ENCODE measurements around the gene MTRR.
A peak's percentile ranks its signal among the peaks of the same experiment; 100 is the strongest.

The MTRR gene

DNA sequence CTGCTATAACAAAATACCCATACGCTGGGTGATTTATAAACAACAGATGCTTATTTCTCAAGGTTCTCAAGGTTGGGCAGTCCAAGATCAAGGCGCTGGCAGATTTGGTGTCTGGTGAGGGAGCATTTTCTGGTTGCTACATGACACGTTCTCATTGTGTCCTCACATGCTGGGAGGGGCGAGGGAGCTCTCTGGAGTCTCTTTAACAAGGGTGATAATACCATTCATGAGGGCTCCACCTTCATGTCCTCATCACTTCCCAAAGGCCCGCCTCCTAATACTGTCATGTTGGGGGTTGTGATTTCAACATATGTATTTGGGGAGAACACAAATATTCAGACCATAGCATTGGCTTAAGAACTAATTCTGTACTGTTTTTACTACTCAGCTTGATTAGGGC lies 22.6 kb upstream of the MTRR start:
- Histone ChIP-seq H3K9me3 (ENCODE audit: control insufficient read depth, low read depth, low read length) (no peaks in the 10 kb centered on the region), H3K36me3 (ENCODE audit: control insufficient read depth, low read depth, low read length) (no peaks in the 10 kb centered on the region), H3K4me3 (ENCODE audit: low read length) (no peak overlapping the region), H3K4me1 (ENCODE audit: control insufficient read depth, low read depth, low read length) (no peaks in the 10 kb centered on the region), H3K27ac (ENCODE audit: low read length) (no peak overlapping the region), H3K27me3 (ENCODE audit: control insufficient read depth, insufficient read depth, low read length) (peaks cover 17% of the 10 kb centered on the region), H3K9ac (ENCODE audit: low read length) (no peak overlapping the region)

GRCh38 chr5:7848296-7848695 lies 20.7 kb upstream of the MTRR start:
- Histone ChIP-seq H3K9me3 (ENCODE audit: control insufficient read depth, low read depth, low read length) (no peaks in the 10 kb centered on the region), H3K27me3 (ENCODE audit: control insufficient read depth, insufficient read depth, low read length) (peaks cover 23% of the 10 kb centered on the region), H3K4me3 (ENCODE audit: low read length) (no peak overlapping the region)

DNA sequence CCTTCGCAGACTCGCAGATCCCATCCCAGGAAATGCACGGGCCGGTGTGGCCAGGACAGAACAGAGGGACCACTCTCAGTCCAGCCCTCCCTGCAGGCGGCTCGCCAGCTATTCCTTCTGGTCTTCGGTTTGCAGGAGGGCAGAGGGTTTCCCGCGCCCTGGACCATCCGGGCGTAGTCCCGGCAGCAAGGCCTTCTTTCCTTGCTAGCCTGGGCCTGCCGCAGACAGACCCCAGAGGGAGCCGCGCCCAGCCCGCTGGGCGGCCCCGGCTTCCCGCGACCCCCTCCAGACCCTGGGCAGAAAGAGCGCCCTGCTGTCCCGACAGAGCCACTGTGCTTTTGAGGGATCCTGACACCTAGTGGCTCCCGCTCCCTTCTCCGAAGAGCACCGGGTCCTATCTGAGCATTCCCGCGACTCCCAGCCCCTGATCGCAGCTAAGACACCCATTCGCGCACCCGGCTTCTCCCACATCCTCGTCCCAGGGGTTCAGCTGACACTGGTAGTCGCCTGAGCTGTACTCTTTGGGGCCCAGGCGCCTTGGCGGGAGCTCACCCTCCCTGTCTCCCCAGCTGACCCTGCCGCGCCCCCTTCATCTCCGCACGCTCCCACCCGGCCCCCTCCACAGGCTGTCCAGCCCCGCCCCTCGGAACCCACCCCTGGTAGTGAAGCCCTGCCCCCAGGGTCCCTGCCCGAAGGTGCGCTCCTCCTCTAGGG lies 19.1 kb upstream of the MTRR start:
- peak overlapping the region; percentile 58 for H3K4me3 ChIP-seq (ENCODE audit: low read length)

More at GRCh38 chr5:7848296-7848695, 20.7 kb upstream of the MTRR start:
- Histone ChIP-seq H3K4me1 (ENCODE audit: control insufficient read depth, low read depth, low read length) (no peaks in the 10 kb centered on the region), H3K36me3 (ENCODE audit: control insufficient read depth, low read depth, low read length) (no peaks in the 10 kb centered on the region), H3K27ac (ENCODE audit: low read length) (no peak overlapping the region), H3K9ac (ENCODE audit: low read length) (no peak overlapping the region)

GRCh38 chr5:7850395-7851239 lies 18.3 kb upstream of the MTRR start, which contains the start of gene CFAP90:
CFAP90 (minus strand) TSS chr5:7851133; CDS start chr5:7851021, 112 bp downstream.
- no peaks in the 10 kb centered on the region for H3K4me1 ChIP-seq (ENCODE audit: control insufficient read depth, low read depth, low read length)
- H3K27ac ChIP-seq (ENCODE audit: low read length): no peak within 1 kb of the TSS
- peak within 1 kb of the TSS; percentile 66 for H3K4me3 ChIP-seq (ENCODE audit: low read length)
- peak within 1 kb of the TSS; percentile 53 for H3K9ac ChIP-seq (ENCODE audit: low read length)
- H3K36me3 ChIP-seq (ENCODE audit: control insufficient read depth, low read depth, low read length): no peaks in the 10 kb centered on the region
- H3K9me3 ChIP-seq (ENCODE audit: control insufficient read depth, low read depth, low read length): no peaks in the 10 kb centered on the region
- H3K27me3 ChIP-seq (ENCODE audit: control insufficient read depth, insufficient read depth, low read length): peaks cover 23% of the 10 kb centered on the region

More for the DNA sequence above, 19.1 kb upstream of the MTRR start:
- no peaks in the 10 kb centered on the region for H3K9me3 ChIP-seq (ENCODE audit: control insufficient read depth, low read depth, low read length)
- no peaks in the 10 kb centered on the region for H3K36me3 ChIP-seq (ENCODE audit: control insufficient read depth, low read depth, low read length)
- peak overlapping the region; percentile 18 for H3K9ac ChIP-seq (ENCODE audit: low read length)
- H3K27ac ChIP-seq (ENCODE audit: low read length): no peak overlapping the region
- H3K27me3 ChIP-seq (ENCODE audit: control insufficient read depth, insufficient read depth, low read length): peaks cover 23% of the 10 kb centered on the region
- no peaks in the 10 kb centered on the region for H3K4me1 ChIP-seq (ENCODE audit: control insufficient read depth, low read depth, low read length)

GRCh38 chr5:7851240-7851592 lies 17.7 kb upstream of the MTRR start:
- Histone ChIP-seq H3K9me3 (ENCODE audit: control insufficient read depth, low read depth, low read length) (no peaks in the 10 kb centered on the region), H3K27me3 (ENCODE audit: control insufficient read depth, insufficient read depth, low read length) (peaks cover 23% of the 10 kb centered on the region), H3K4me3 (ENCODE audit: low read length) (peak overlapping the region; percentile 66), H3K9ac (ENCODE audit: low read length) (peak overlapping the region; percentile 14), H3K27ac (ENCODE audit: low read length) (no peak overlapping the region), H3K36me3 (ENCODE audit: control insufficient read depth, low read depth, low read length) (no peaks in the 10 kb centered on the region), H3K4me1 (ENCODE audit: control insufficient read depth, low read depth, low read length) (no peaks in the 10 kb centered on the region)

- Histone ChIP-seq H3K9me3 (ENCODE audit: control insufficient read depth, low read depth, low read length) (no peaks in the 10 kb centered on the region), H3K9ac (ENCODE audit: low read length) (no peak overlapping the region), H3K27ac (ENCODE audit: low read length) (no peak overlapping the region), H3K4me3 (ENCODE audit: low read length) (peak overlapping the region; percentile 66), H3K27me3 (ENCODE audit: control insufficient read depth, insufficient read depth, low read length) (peaks cover 23% of the 10 kb centered on the region), H3K36me3 (ENCODE audit: control insufficient read depth, low read depth, low read length) (no peaks in the 10 kb centered on the region), H3K4me1 (ENCODE audit: control insufficient read depth, low read depth, low read length) (no peaks in the 10 kb centered on the region)
These were observed 17.2 kb upstream of the MTRR start for GRCh38 chr5:7851617-7852289.

DNA sequence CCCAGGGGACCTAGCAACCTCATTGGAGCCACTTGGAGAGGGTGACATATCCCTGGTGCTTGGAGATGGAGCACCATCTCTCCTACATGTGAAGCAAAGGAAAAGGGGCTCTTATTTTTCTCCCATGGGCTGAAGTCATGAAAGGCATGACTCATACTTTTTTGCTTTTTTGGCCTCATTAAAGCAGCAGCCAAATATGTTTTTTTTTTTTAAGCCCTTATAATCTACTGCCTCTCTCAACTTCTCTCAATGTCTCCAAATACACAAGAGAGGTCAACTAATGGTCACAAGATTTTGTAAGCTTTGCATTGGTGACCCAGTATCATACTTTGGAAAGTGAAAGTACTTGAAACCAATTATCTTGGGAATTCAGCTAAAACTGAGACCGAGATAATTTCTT lies 16.4 kb upstream of the MTRR start:
- Histone ChIP-seq H3K36me3 (ENCODE audit: control insufficient read depth, low read depth, low read length) (no peaks in the 10 kb centered on the region), H3K27me3 (ENCODE audit: control insufficient read depth, insufficient read depth, low read length) (peaks cover 23% of the 10 kb centered on the region), H3K9me3 (ENCODE audit: control insufficient read depth, low read depth, low read length) (no peaks in the 10 kb centered on the region), H3K4me1 (ENCODE audit: control insufficient read depth, low read depth, low read length) (no peaks in the 10 kb centered on the region), H3K9ac (ENCODE audit: low read length) (no peak overlapping the region), H3K27ac (ENCODE audit: low read length) (no peak overlapping the region), H3K4me3 (ENCODE audit: low read length) (no peak overlapping the region)

DNA sequence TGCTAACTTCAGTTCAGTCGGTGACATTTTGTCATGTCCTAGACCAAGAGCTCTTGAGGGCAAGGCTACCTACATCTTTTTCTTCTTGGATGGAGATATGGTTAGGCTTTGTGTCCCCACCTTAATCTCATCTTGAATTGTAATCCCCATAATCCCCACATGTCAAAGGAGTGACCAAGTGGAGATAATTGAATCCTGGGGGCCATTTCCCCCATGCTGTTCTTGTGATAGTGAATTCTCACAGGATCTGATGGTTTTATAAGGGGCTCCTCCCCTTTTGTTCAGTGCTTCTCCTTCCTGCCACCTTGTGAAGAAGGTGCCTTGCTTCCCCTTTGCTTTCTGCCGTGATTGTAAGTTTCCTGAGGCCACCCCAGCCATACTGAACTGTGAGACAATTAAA lies 16.0 kb upstream of the MTRR start:
- Histone ChIP-seq H3K36me3 (ENCODE audit: control insufficient read depth, low read depth, low read length) (no peaks in the 10 kb centered on the region), H3K27ac (ENCODE audit: low read length) (no peak overlapping the region), H3K9me3 (ENCODE audit: control insufficient read depth, low read depth, low read length) (no peaks in the 10 kb centered on the region), H3K9ac (ENCODE audit: low read length) (no peak overlapping the region), H3K4me3 (ENCODE audit: low read length) (no peak overlapping the region), H3K27me3 (ENCODE audit: control insufficient read depth, insufficient read depth, low read length) (peaks cover 23% of the 10 kb centered on the region), H3K4me1 (ENCODE audit: control insufficient read depth, low read depth, low read length) (no peaks in the 10 kb centered on the region)

- no peak overlapping the region for H3K9ac ChIP-seq (ENCODE audit: low read length)
- H3K27me3 ChIP-seq (ENCODE audit: control insufficient read depth, insufficient read depth, low read length): peaks cover 7% of the 10 kb centered on the region
- no peaks in the 10 kb centered on the region for H3K9me3 ChIP-seq (ENCODE audit: control insufficient read depth, low read depth, low read length)
- H3K27ac ChIP-seq (ENCODE audit: low read length): no peak overlapping the region
- no peak overlapping the region for H3K4me3 ChIP-seq (ENCODE audit: low read length)
- no peaks in the 10 kb centered on the region for H3K4me1 ChIP-seq (ENCODE audit: control insufficient read depth, low read depth, low read length)
- H3K36me3 ChIP-seq (ENCODE audit: control insufficient read depth, low read depth, low read length): peaks cover 7% of the 10 kb centered on the region
These were observed 13.3 kb upstream of the MTRR start for GRCh38 chr5:7855611-7856010.

- peaks cover 17% of the 10 kb centered on the region for H3K36me3 ChIP-seq (ENCODE audit: control insufficient read depth, low read depth, low read length)
- no peak overlapping the region for H3K4me3 ChIP-seq (ENCODE audit: low read length)
- no peak overlapping the region for H3K9ac ChIP-seq (ENCODE audit: low read length)
- no peak overlapping the region for H3K27ac ChIP-seq (ENCODE audit: low read length)
- no peaks in the 10 kb centered on the region for H3K27me3 ChIP-seq (ENCODE audit: control insufficient read depth, insufficient read depth, low read length)
- H3K4me1 ChIP-seq (ENCODE audit: control insufficient read depth, low read depth, low read length): no peaks in the 10 kb centered on the region
- H3K9me3 ChIP-seq (ENCODE audit: control insufficient read depth, low read depth, low read length): no peaks in the 10 kb centered on the region
These were observed 12.1 kb upstream of the MTRR start for GRCh38 chr5:7856855-7857254.

DNA sequence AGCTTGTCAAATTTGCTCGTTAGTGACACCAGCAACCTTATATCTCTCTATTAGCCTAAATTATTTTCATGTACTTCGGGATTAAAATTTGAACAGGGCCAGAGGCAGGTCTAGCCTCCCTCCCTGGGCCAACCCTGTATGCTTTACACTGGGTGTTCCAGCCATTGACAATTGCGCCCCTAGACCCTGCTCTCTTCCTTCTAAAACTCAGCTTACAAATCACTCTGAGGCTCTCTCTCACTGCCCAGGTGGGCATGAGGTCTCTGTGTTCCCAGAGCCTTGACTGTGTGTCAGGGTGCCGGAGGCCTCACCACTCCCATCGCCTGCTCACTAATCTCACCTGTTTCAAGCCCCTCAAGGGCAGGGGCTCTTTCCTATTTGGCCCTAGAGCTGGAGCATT lies 11.6 kb upstream of the MTRR start:
- Histone ChIP-seq H3K36me3 (ENCODE audit: control insufficient read depth, low read depth, low read length) (peaks cover 20% of the 10 kb centered on the region), H3K4me1 (ENCODE audit: control insufficient read depth, low read depth, low read length) (no peaks in the 10 kb centered on the region), H3K9me3 (ENCODE audit: control insufficient read depth, low read depth, low read length) (no peaks in the 10 kb centered on the region), H3K9ac (ENCODE audit: low read length) (no peak overlapping the region), H3K27ac (ENCODE audit: low read length) (no peak overlapping the region), H3K27me3 (ENCODE audit: control insufficient read depth, insufficient read depth, low read length) (no peaks in the 10 kb centered on the region), H3K4me3 (ENCODE audit: low read length) (no peak overlapping the region)
